A549 (cell line): ENCODE data around the gene NFILZ. TPM values are rescaled to one million over a fixed set of nuclear protein-coding genes. Genes with fewer than 3 reads are reported as not detected.
A peak's percentile ranks its signal among the peaks of the same experiment; 100 is the strongest.

ENCODE experiments used
- ATAC-seq, 2 experiments: fragments of 200-7000 bp in 1 of 2; fragments of >200 bp in 1 of 2; cut with Nextera tagmentation in 1 of 2; cut with Tn5 transposase in 1 of 2; 3 replicates each; pipeline versions ENCODE4 v1.8.0 to v1.9.1; 2018 to 2020; ENCODE audit warnings: mild to moderate bottlenecking in 1 of 2, moderate library complexity in 1 of 2
- CTCF ChIA-PET: fragments of 300-600 bp; sonication (Branson Sonifier 250); formaldehyde crosslinking; extraction: SDS; loops from one replicate; lab custom pipeline; 2021; ENCODE audit warnings: antibody characterized with exemption, inconsistent platforms; lab: Yijun Ruan, JAX
- POLR2A ChIA-PET: fragments of 350-600 bp; formaldehyde crosslinking; extraction: SDS; loops from one replicate; lab custom pipeline; 2021; ENCODE audit warnings: antibody characterized with exemption, inconsistent platforms; lab: Yijun Ruan, JAX
- DNase-seq, 2 experiments: peaks; one replicate each; pipeline versions ENCODE4 v3.0.0 to v3.0.0-alpha.2; 2011 to 2016; ENCODE audit warnings: low read depth in 1 of 2, low spot score in 1 of 2
- FAIRE-seq: peaks from 2 replicates; lab custom pipeline; 2011; peaks lifted over from hg19 to GRCh38; lab: Jason Lieb, UNC
- H3K27ac ChIP-seq, 2 experiments: fragments of >200 bp; sonication (Bioruptor Twin); formaldehyde crosslinking; 3 replicates each; pipeline ENCODE4 v1.5.1; 2016 to 2017
- H3K4me1 ChIP-seq: fragments of >200 bp; sonication (Bioruptor Twin); formaldehyde crosslinking; 3 replicates; pipeline ENCODE4 v1.6.1; 2016
- H3K4me2 ChIP-seq: fragments of >200 bp; sonication (Bioruptor Twin); formaldehyde crosslinking; 3 replicates; pipeline ENCODE4 v1.6.1; 2016
- H3K4me3 ChIP-seq: fragments of >200 bp; sonication (Bioruptor Twin); formaldehyde crosslinking; 3 replicates; pipeline ENCODE4 v1.5.1; 2016
- H3K9me3 ChIP-seq: fragments of >200 bp; sonication (Bioruptor Twin); formaldehyde crosslinking; 3 replicates; pipeline ENCODE4 v1.6.1; 2016
- BCL3 ChIP-seq: fragments of >200 bp; sonication (Bioruptor Twin); formaldehyde crosslinking; IDR thresholded peaks from 3 replicates; pipeline ENCODE4 v1.6.1; 2016
- CEBPB ChIP-seq, 2 experiments: fragments of >200 bp in 1 of 2; sonication (Bioruptor Twin) in 1 of 2; formaldehyde crosslinking in 1 of 2; IDR thresholded peaks; 2 replicates each; pipeline ENCODE4 v1.6.1; 2012 to 2016
- CHD4 ChIP-seq: fragments of 200-600 bp; sonication (generic); IDR thresholded peaks from 2 replicates; pipeline ENCODE4 v1.6.1; 2016; ENCODE audit warnings: antibody characterized with exemption, mild to moderate bottlenecking, borderline replicate concordance
- EP300 ChIP-seq, 2 experiments: fragments of >200 bp; sonication (Bioruptor Twin); formaldehyde crosslinking; IDR thresholded peaks; 2 replicates in 1 of 2; 3 replicates in 1 of 2; pipeline ENCODE4 v1.6.1; 2016 to 2017
- HDAC2 ChIP-seq: fragments of 200-600 bp; sonication (generic); IDR thresholded peaks from 2 replicates; pipeline ENCODE4 v1.6.1; 2016
- HEYL ChIP-seq: fragments of 250-450 bp; sonication (Bioruptor Pico); IDR thresholded peaks from 2 replicates; pipeline ENCODE4 v1.8.0; 2021; ENCODE audit warnings: mild to moderate bottlenecking, moderate library complexity
- HOXB13 ChIP-seq: fragments of 250-450 bp; sonication (Bioruptor Pico); IDR thresholded peaks from 2 replicates; pipeline ENCODE4 v1.5.0; 2020; ENCODE audit warnings: low read depth, mild to moderate bottlenecking, moderate library complexity
- KDM1A ChIP-seq: fragments of 200-600 bp; sonication (generic); IDR thresholded peaks from 2 replicates; pipeline ENCODE4 v1.6.1; 2016; ENCODE audit warnings: low read depth, mild to moderate bottlenecking
- MAX ChIP-seq: IDR thresholded peaks from 2 replicates; pipeline ENCODE4 v1.6.1; 2012
- MYC ChIP-seq: IDR thresholded peaks from 2 replicates; pipeline ENCODE4 v1.6.1; 2012; ENCODE audit warnings: mild to moderate bottlenecking, inconsistent platforms, low read length, improper control_type of control experiment, borderline replicate concordance
- NFE2L2 ChIP-seq: fragments of 150-350 bp; conservative IDR thresholded peaks from 2 replicates; pipeline ENCODE4 v1.6.1; 2014; ENCODE audit warnings: low read length
- POLR2AphosphoS2 ChIP-seq: conservative IDR thresholded peaks from 2 replicates; pipeline ENCODE4 v1.6.1; 2012; ENCODE audit warnings: low read length, improper control_type of control experiment, inconsistent platforms
- RAD21 ChIP-seq, 2 experiments: fragments of >200 bp in 1 of 2; sonication (Bioruptor Twin) in 1 of 2; formaldehyde crosslinking in 1 of 2; IDR thresholded peaks in 1 of 2; conservative IDR thresholded peaks in 1 of 2; 2 replicates in 1 of 2; 3 replicates in 1 of 2; pipeline ENCODE4 v1.6.1; 2012 to 2018; ENCODE audit warnings: inconsistent platforms in 1 of 2
- RARB ChIP-seq: fragments of 250-450 bp; sonication (Bioruptor Pico); IDR thresholded peaks from 2 replicates; pipeline ENCODE4 v1.8.0; 2021; ENCODE audit warnings: mild to moderate bottlenecking, moderate library complexity
- RNF2 ChIP-seq: fragments of 200-600 bp; sonication (generic); IDR thresholded peaks from 2 replicates; pipeline ENCODE4 v1.6.1; 2016; ENCODE audit warnings: low read depth, mild to moderate bottlenecking, antibody characterized with exemption, moderate library complexity, borderline replicate concordance
- SMC3 ChIP-seq: fragments of >200 bp; sonication (Bioruptor Twin); formaldehyde crosslinking; IDR thresholded peaks from 3 replicates; pipeline ENCODE4 v1.6.1; 2018; ENCODE audit warnings: inconsistent platforms
- SREBF2 ChIP-seq: fragments of 450-650 bp; IDR thresholded peaks from 2 replicates; pipeline ENCODE4 v1.6.1; 2014; ENCODE audit warnings: mild to moderate bottlenecking, moderate library complexity
- TFCP2L1 ChIP-seq: fragments of 250-450 bp; sonication (Bioruptor Pico); IDR thresholded peaks from 2 replicates; pipeline ENCODE4 v1.5.0; 2021; ENCODE audit warnings: mild to moderate bottlenecking
- TP53 ChIP-seq: fragments of 250-450 bp; sonication (Bioruptor Pico); IDR thresholded peaks from 2 replicates; pipeline ENCODE4 v1.5.0; 2021; ENCODE audit warnings: mild to moderate bottlenecking, moderate library complexity
- ZFP36 ChIP-seq: fragments of 450-650 bp; IDR thresholded peaks from 2 replicates; pipeline ENCODE4 v1.6.1; 2014; ENCODE audit warnings: borderline replicate concordance; ENCODE audit not compliant: partially characterized antibody
- WGBS: methylation state at CpG from one replicate; pipeline ENCODE4 v1.1.6; 2017; ENCODE audit errors: missing lambda C conversion rate; 5-methylcytosine and 5-hydroxymethylcytosine counted together
- polyA plus RNA-seq, 4 experiments: library from polyadenylated mRNA; depleted of rRNA in 3 of 4; stranded (reverse); fragments of >200 nt; fragmentation: RNase III in 1 of 4; extraction: RNeasy Plus Mini Kit Qiagen cat#74134 plus additional on column Dnase treatment in 1 of 4; gene quantifications; 2 replicates in 3 of 4; 3 replicates in 1 of 4; pipeline ENCODE4 v1.2.3, GENCODE V29; 2011 to 2017
- TF ChIP-seq, protein P1 (sequence below): IDR thresholded peaks from 2 replicates; pipeline ENCODE4 v1.6.1; 2012
- TF ChIP-seq, protein P2 (sequence below): fragments of 150-350 bp; IDR thresholded peaks from 2 replicates; pipeline ENCODE4 v1.6.1; 2014; ENCODE audit warnings: low read depth, mild to moderate bottlenecking, low read length
- TF ChIP-seq, protein P3 (sequence below): fragments of >200 bp; sonication (Bioruptor Twin); formaldehyde crosslinking; IDR thresholded peaks from 2 replicates; pipeline ENCODE4 v1.6.1; 2016

The NFILZ gene
- polyA plus RNA-seq, 2 of the 4 experiments (the other 2 are of a cell fraction) = not detected

DNA sequence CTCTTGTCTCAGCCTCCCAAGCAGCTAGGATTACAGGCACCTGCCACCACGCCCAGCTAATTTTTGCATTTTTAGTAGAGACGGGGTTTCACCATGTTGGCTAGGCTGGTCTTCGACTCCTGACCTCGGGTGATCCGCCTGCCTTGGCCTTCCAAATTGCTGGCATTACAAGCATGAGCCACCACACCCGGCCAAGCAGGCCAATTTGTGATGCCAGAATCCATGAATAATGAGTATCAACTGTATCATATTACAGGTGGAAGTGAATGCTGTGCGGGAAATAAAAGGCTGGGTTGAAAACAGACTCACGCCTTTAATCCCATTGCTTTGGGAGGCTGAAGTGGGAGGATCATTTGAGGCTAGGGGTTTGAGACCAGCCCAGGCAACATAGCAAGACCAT, 3.6 kb upstream of the NFILZ start:
- no peak overlapping the region for H3K4me3 ChIP-seq
- H3K4me1 ChIP-seq = peaks cover 18% of the 10 kb centered on the region
- H3K27ac ChIP-seq = peak overlapping the region; percentile 39 to 73; a peak in 3 of 6 replicates
- ChIA-PET CTCF (interaction anchor here (0.6 kb wide), 1 partner anchor 1451 kb away, joined by 4 read pairs; no protein-coding TSS in a partner anchor), POLR2A (no interaction called here)
- ATAC-seq (no peak), DNase-seq (no peak), FAIRE-seq (no peak)
- no peak for TF ChIP-seq MYC
- no peak for TF ChIP-seq TP53 (CRISPR knock-in tag)
- TF ChIP-seq MAX = no peak
- no peak for TF ChIP-seq RNF2
- TF ChIP-seq NFE2L2 = no peak
- no peak for TF ChIP-seq TFCP2L1
- TF ChIP-seq SMC3 = no peak
- no peak for TF ChIP-seq KDM1A
- no peak for TF ChIP-seq POLR2AphosphoS2
- no peak for TF ChIP-seq SREBF2
- no peak for TF ChIP-seq HOXB13 (CRISPR knock-in tag)
- TF ChIP-seq, protein P1, sequence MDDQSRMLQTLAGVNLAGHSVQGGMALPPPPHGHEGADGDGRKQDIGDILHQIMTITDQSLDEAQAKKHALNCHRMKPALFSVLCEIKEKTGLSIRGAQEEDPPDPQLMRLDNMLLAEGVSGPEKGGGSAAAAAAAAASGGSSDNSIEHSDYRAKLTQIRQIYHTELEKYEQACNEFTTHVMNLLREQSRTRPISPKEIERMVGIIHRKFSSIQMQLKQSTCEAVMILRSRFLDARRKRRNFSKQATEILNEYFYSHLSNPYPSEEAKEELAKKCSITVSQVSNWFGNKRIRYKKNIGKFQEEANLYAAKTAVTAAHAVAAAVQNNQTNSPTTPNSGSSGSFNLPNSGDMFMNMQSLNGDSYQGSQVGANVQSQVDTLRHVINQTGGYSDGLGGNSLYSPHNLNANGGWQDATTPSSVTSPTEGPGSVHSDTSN = no peak
- TF ChIP-seq BCL3 = no peak
- TF ChIP-seq RARB (CRISPR knock-in tag) = no peak
- TF ChIP-seq CEBPB (IDR thresholded peaks at IDR 0.05) = no peak
- TF ChIP-seq, protein P2, sequence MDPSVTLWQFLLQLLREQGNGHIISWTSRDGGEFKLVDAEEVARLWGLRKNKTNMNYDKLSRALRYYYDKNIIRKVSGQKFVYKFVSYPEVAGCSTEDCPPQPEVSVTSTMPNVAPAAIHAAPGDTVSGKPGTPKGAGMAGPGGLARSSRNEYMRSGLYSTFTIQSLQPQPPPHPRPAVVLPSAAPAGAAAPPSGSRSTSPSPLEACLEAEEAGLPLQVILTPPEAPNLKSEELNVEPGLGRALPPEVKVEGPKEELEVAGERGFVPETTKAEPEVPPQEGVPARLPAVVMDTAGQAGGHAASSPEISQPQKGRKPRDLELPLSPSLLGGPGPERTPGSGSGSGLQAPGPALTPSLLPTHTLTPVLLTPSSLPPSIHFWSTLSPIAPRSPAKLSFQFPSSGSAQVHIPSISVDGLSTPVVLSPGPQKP = no peak
- no peak for TF ChIP-seq CHD4
- TF ChIP-seq, protein P3, sequence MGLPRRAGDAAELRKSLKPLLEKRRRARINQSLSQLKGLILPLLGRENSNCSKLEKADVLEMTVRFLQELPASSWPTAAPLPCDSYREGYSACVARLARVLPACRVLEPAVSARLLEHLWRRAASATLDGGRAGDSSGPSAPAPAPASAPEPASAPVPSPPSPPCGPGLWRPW = no peak
- TF ChIP-seq HDAC2 = no peak
- 70% methylated on average over 8 of the region's 8 CpGs for WGBS
- H3K4me2 ChIP-seq = no peak overlapping the region
- H3K9me3 ChIP-seq = 0 out of 3 replicates have a peak, but pooled peaks cover 5% of the 10 kb centered on the region

DNA sequence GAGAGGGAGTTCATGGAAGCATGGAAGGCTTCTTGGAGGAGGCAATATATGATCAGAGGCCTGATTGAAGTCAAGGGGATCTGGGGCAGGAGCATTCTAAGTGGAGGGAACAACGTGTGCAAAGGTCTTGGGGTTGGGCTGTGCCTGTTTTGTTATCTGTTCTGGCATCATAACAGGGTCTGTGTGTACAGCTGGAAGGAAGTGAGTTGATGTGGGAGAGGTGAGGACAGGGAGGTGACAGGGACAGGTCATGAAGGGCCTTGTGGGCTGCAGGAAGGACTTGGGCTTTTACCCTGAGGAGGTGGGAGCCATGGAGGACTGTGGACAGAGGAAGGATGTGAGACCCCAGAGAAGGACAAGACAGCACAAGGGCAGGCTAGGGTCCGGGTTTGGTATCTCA, 1.2 kb upstream of the NFILZ start:
- DNase-seq (no peak), ATAC-seq (no peak), FAIRE-seq (no peak)
- POLR2A ChIA-PET = no interaction called here
- no peak overlapping the region for H3K4me3 ChIP-seq
- H3K4me2 ChIP-seq = no peak overlapping the region
- H3K9me3 ChIP-seq = 0 out of 3 replicates have a peak, but pooled peaks cover 5% of the 10 kb centered on the region
- no peak for TF ChIP-seq RAD21 (conservative IDR thresholded peaks at IDR 0.05 in 1 of 2, IDR thresholded peaks at IDR 0.05 in 1 of 2)
- no peak for TF ChIP-seq HEYL (CRISPR knock-in tag)
- peak; percentile 25 for TF ChIP-seq ZFP36
- TF ChIP-seq EP300 (IDR thresholded peaks at IDR 0.05) = no peak
- WGBS = 86% methylated on average over 2 of the region's 2 CpGs
- H3K27ac ChIP-seq = peak overlapping the region; percentile 94 to 98
- H3K4me1 ChIP-seq = peaks cover 39% of the 10 kb centered on the region
- CTCF ChIA-PET = interaction anchor here (1.1 to 1.8 kb wide), 3 partner anchors 13 to 51 kb away, joined by 4 to 6 read pairs (median 5); no protein-coding TSS in a partner anchor
